ENCODE measurements around the gene ARL5A.
"Not testable (repeated sequence)": the region's sequence is repeated elsewhere in the genome, so short reads cannot be mapped to it uniquely, and the experiment has no call there.

ARL5A gene

GRCh38 chr2:151794422-151794821 is 33.8 kb downstream of the ARL5A start:
- DNase-seq = not testable (repeated sequence)

- DNase-seq = no peak
Measured at GRCh38 chr2:151793123-151793522, 35.1 kb downstream of the ARL5A start.

- DNase-seq = no peak
Measured at GRCh38 chr2:151792589-151792988, 35.6 kb downstream of the ARL5A start.

- DNase-seq = no peak
Measured at GRCh38 chr2:151791545-151791944, 36.7 kb downstream of the ARL5A start.

GRCh38 chr2:151790689-151791088 is 37.5 kb downstream of the ARL5A start:
- no peak for DNase-seq

- DNase-seq = no peak
Measured at GRCh38 chr2:151789055-151789834, 39.0 kb downstream of the ARL5A start.

GRCh38 chr2:151786483-151786882 is 41.7 kb downstream of the ARL5A start:
- DNase-seq = no peak

GRCh38 chr2:151786077-151786476 is 42.1 kb downstream of the ARL5A start:
- DNase-seq = no peak

- DNase-seq = no peak
Measured at GRCh38 chr2:151783133-151783520, 45.1 kb downstream of the ARL5A start.

GRCh38 chr2:151782378-151783132 is 45.7 kb downstream of the ARL5A start:
- DNase-seq = no peak

- no peak for DNase-seq
Measured at GRCh38 chr2:151781642-151782041, 46.6 kb downstream of the ARL5A start.

GRCh38 chr2:151780938-151781337 is 47.3 kb downstream of the ARL5A start:
- DNase-seq = no peak

GRCh38 chr2:151777935-151778334 is 50.3 kb downstream of the ARL5A start:
- no peak for DNase-seq

- no peak for DNase-seq
Measured at GRCh38 chr2:151777487-151777886, 50.7 kb downstream of the ARL5A start.

- DNase-seq = no peak
Measured at GRCh38 chr2:151776367-151776766, 51.9 kb downstream of the ARL5A start.

- no peak for DNase-seq
Measured at GRCh38 chr2:151775057-151775740, 53.0 kb downstream of the ARL5A start.

GRCh38 chr2:151774506-151774905 is 53.7 kb downstream of the ARL5A start:
- no peak for DNase-seq

GRCh38 chr2:151771599-151772358 is 56.4 kb downstream of the ARL5A start:
- no peak for DNase-seq

- DNase-seq = no peak
Measured at GRCh38 chr2:151770995-151771394, 57.2 kb downstream of the ARL5A start.

GRCh38 chr2:151769606-151770005 is 58.6 kb downstream of the ARL5A start:
- no peak for DNase-seq

GRCh38 chr2:151767536-151767935 is 60.7 kb downstream of the ARL5A start:
- DNase-seq = no peak

GRCh38 chr2:151766437-151767153 is 61.6 kb downstream of the ARL5A start:
- DNase-seq = no peak
